Liver (tissue), 9 donors: ENCODE results near the gene HAPLN1. TPM values are rescaled to one million over a fixed set of nuclear protein-coding genes. Genes with fewer than 3 reads are reported as not detected.
A peak's percentile ranks its signal among the peaks of the same experiment; 100 is the strongest.

Experiments
- DNase-seq: peaks from one replicate; pipeline ENCODE4 v3.0.0-alpha.2; 2017; ENCODE audit warnings: low spot score
- H3K27ac ChIP-seq, 2 donors: one replicate each; pipeline ENCODE4 v1.7.0; 2013; ENCODE audit warnings: inconsistent platforms in 2 of 2, low read length in 2 of 2, control low read depth in 1 of 2, low read depth in 1 of 2, mild to moderate bottlenecking in 1 of 2
- H3K27me3 ChIP-seq, 4 donors: one replicate each; pipeline versions ENCODE4 v1.6.1 to v1.7.0; 2013; ENCODE audit warnings: low read length in 3 of 4, inconsistent platforms in 1 of 4, mild to moderate bottlenecking in 1 of 4, moderate library complexity in 1 of 4; ENCODE audit not compliant: control insufficient read depth in 4 of 4, insufficient read depth in 4 of 4
- H3K36me3 ChIP-seq, 4 donors: one replicate each; pipeline versions ENCODE4 v1.6.1 to v1.7.0; 2013; ENCODE audit warnings: low read length in 3 of 4, mild to moderate bottlenecking in 3 of 4, low read depth in 1 of 4, moderate library complexity in 1 of 4; ENCODE audit not compliant: control insufficient read depth in 4 of 4, insufficient read depth in 3 of 4
- H3K4me1 ChIP-seq, 4 donors: one replicate each; pipeline versions ENCODE4 v1.6.1 to v1.7.0; 2013; ENCODE audit warnings: low read length in 3 of 4, mild to moderate bottlenecking in 3 of 4, moderate library complexity in 1 of 4; ENCODE audit not compliant: control insufficient read depth in 4 of 4, insufficient read depth in 4 of 4
- H3K4me3 ChIP-seq, 3 donors: one replicate each; pipeline versions ENCODE4 v1.6.1 to v1.7.0; 2013; ENCODE audit warnings: low read length in 3 of 3, control low read depth in 1 of 3, low read depth in 1 of 3, mild to moderate bottlenecking in 1 of 3
- H3K9ac ChIP-seq, 2 donors: one replicate each; pipeline ENCODE4 v1.7.0; 2013; ENCODE audit warnings: low read length in 2 of 2, mild to moderate bottlenecking in 2 of 2, moderate library complexity in 2 of 2, control low read depth in 1 of 2, low read depth in 1 of 2
- H3K9me3 ChIP-seq, 4 donors: one replicate each; pipeline versions ENCODE4 v1.6.1 to v1.7.0; 2013; ENCODE audit warnings: low read length in 3 of 4; ENCODE audit not compliant: control insufficient read depth in 4 of 4
- ATF3 ChIP-seq: IDR thresholded peaks from 2 replicates; pipeline ENCODE4 v1.6.1; 2016; ENCODE audit warnings: antibody characterized with exemption
- CTCF ChIP-seq: fragments of 150-350 bp; IDR thresholded peaks from 2 replicates; pipeline ENCODE4 v1.5.1; 2017; ENCODE audit warnings: improper control_type of control experiment, low read depth, low read length; ENCODE audit not compliant: missing input control
- FOXA1 ChIP-seq: IDR thresholded peaks from 2 replicates; pipeline ENCODE4 v1.6.1; 2016; ENCODE audit warnings: antibody characterized with exemption
- HNF4A ChIP-seq, 2 donors: conservative IDR thresholded peaks; 2 replicates each; pipeline ENCODE4 v1.6.1; 2016; ENCODE audit warnings: antibody characterized with exemption in 2 of 2, mild to moderate bottlenecking in 2 of 2
- HNF4G ChIP-seq: IDR thresholded peaks from 2 replicates; pipeline ENCODE4 v1.6.1; 2016; ENCODE audit warnings: antibody characterized with exemption
- JUND ChIP-seq, 2 donors: IDR thresholded peaks; 2 replicates each; pipeline ENCODE4 v1.6.1; 2016; ENCODE audit warnings: antibody characterized with exemption in 2 of 2
- MAX ChIP-seq: IDR thresholded peaks from 2 replicates; pipeline ENCODE4 v1.6.1; 2016; ENCODE audit warnings: antibody characterized with exemption
- RAD21 ChIP-seq, 2 donors: IDR thresholded peaks; 2 replicates each; pipeline ENCODE4 v1.6.1; 2016; ENCODE audit warnings: antibody characterized with exemption in 2 of 2, mild to moderate bottlenecking in 2 of 2
- REST ChIP-seq: IDR thresholded peaks from 2 replicates; pipeline ENCODE4 v1.6.1; 2016; ENCODE audit warnings: antibody characterized with exemption, mild to moderate bottlenecking
- RXRA ChIP-seq, 2 donors: IDR thresholded peaks; 2 replicates each; pipeline ENCODE4 v1.6.1; 2017 to 2018; ENCODE audit warnings: antibody characterized with exemption in 2 of 2, mild to moderate bottlenecking in 1 of 2
- WGBS: extraction: QIAGEN DNeasy Blood & Tissue Kit; methylation state at CpG from one replicate; pipeline ENCODE4 v1.1.7; 2013; 5-methylcytosine and 5-hydroxymethylcytosine counted together
- polyA plus RNA-seq, 2 donors: library from polyadenylated mRNA; stranded (reverse) in 1 of 2; unstranded in 1 of 2; fragments of 200-250 nt in 1 of 2; fragments of >200 nt in 1 of 2; fragmentation: Nextera tagmentation in 1 of 2; extraction: Ambion mirVana in 1 of 2; gene quantifications; one replicate each; pipeline versions ENCODE4 v1.2.1 to v1.2.3, GENCODE V29; 2013 to 2015
- total RNA-seq, 2 donors: library from RNA; depleted of rRNA; stranded (reverse); fragments of >200 nt; gene quantifications; one replicate each; pipeline ENCODE4 v1.2.3, GENCODE V29; 2014
- donor health status: healthy.
- donor health status: healthy.
- donor health status: healthy.
- donor health status: healthy.
- donor health status: healthy.

Gene HAPLN1
- total and polyA plus RNA-seq, 4 donors: 0.07 to 1.3 TPM; not detected in 2

GRCh38 chr5:83721953-83722901 is 1.6 kb upstream of the HAPLN1 start:
- H3K4me3 ChIP-seq: peak overlapping the region in 2 of 3 donors; percentile 41 to 66
- WGBS: 6% methylated on average over 72 of the region's 72 CpGs
- peaks cover 0 to 7% (median 4%) of the 10 kb centered on the region in 4 donors for H3K27me3 ChIP-seq
- H3K9ac ChIP-seq: no peak overlapping the region
- TF ChIP-seq HNF4G (no peak), CTCF (peak; percentile 19), RAD21 (IDR thresholded peaks at IDR 0.05) (peak; percentile 49 to 63)
- H3K9me3 ChIP-seq: no peaks in the 10 kb centered on the region
- peak; percentile 67 for DNase-seq
- H3K4me1 ChIP-seq: peaks cover 7 to 14% (median 11%) of the 10 kb centered on the region in 4 donors
- no peak overlapping the region for H3K27ac ChIP-seq
- no peaks in the 10 kb centered on the region for H3K36me3 ChIP-seq

- Histone ChIP-seq H3K9me3 (no peaks in the 10 kb centered on the region), H3K27ac (no peak overlapping the region), H3K27me3 (peaks cover 0 to 7% (median 4%) of the 10 kb centered on the region in 4 donors), H3K4me3 (no peak overlapping the region), H3K4me1 (peaks cover 7 to 14% (median 11%) of the 10 kb centered on the region in 4 donors), H3K36me3 (no peaks in the 10 kb centered on the region), H3K9ac (no peak overlapping the region)
- DNase-seq: no peak
- TF ChIP-seq JUND (IDR thresholded peaks at IDR 0.05): no peak
- no peak for TF ChIP-seq REST
- TF ChIP-seq ATF3: no peak
- no peak for TF ChIP-seq HNF4A (conservative IDR thresholded peaks at IDR 0.05)
- TF ChIP-seq MAX: no peak
- TF ChIP-seq HNF4G: no peak
- no peak for TF ChIP-seq FOXA1
- no peak for TF ChIP-seq RXRA (IDR thresholded peaks at IDR 0.05)
- 76% methylated on average over 2 of the region's 2 CpGs for WGBS
These were observed 1.6 kb downstream of the HAPLN1 start for GRCh38 chr5:83718936-83719495.
